ENCODE measurements around the gene HS3ST2. TPM values are rescaled to one million over a fixed set of nuclear protein-coding genes. Genes with fewer than 3 reads are reported as not detected.
A peak's percentile ranks its signal among the peaks of the same experiment; 100 is the strongest.

The HS3ST2 gene
- total RNA-seq, 1 experiment from 2014 or later = not detected

GRCh38 chr16:22887445-22887844 is 73.5 kb downstream of the HS3ST2 start:
- no peak for TF ChIP-seq CTCF (IDR thresholded peaks at IDR 0.05; ENCODE audit: unreplicated experiment)
- Mint-ChIP-seq H3K36me3 (ENCODE audit: insufficient read depth, unreplicated experiment) (no peaks in the 10 kb centered on the region), H3K27me3 (ENCODE audit: unreplicated experiment) (peaks cover 13% of the 10 kb centered on the region), H3K27ac (ENCODE audit: unreplicated experiment) (no peak overlapping the region), H3K9me3 (ENCODE audit: low read depth, unreplicated experiment) (no peaks in the 10 kb centered on the region), H3K4me1 (ENCODE audit: low read depth, unreplicated experiment) (peaks cover 12% of the 10 kb centered on the region), H3K4me3 (ENCODE audit: low read depth, unreplicated experiment) (no peak overlapping the region)
- intact Hi-C loops (cut with micrococcal nuclease; ENCODE audit: unreplicated experiment) = no loop called here
- BruUV-seq (replicated peaks) = no TSS peak
- CTCF ChIA-PET = no interaction called here
- no peak for DNase-seq

- TF ChIP-seq CTCF (IDR thresholded peaks at IDR 0.05; ENCODE audit: unreplicated experiment) = no peak
- DNase-seq = no peak
- CTCF ChIA-PET = no interaction called here
Measured at GRCh38 chr16:22888791-22889190, 74.8 kb downstream of the HS3ST2 start.

GRCh38 chr16:22890976-22891375 is 77.0 kb downstream of the HS3ST2 start:
- Mint-ChIP-seq H3K27me3 (ENCODE audit: unreplicated experiment) (peaks cover 22% of the 10 kb centered on the region), H3K4me3 (ENCODE audit: low read depth, unreplicated experiment) (no peak overlapping the region), H3K4me1 (ENCODE audit: low read depth, unreplicated experiment) (peaks cover 12% of the 10 kb centered on the region), H3K27ac (ENCODE audit: unreplicated experiment) (no peak overlapping the region), H3K36me3 (ENCODE audit: insufficient read depth, unreplicated experiment) (no peaks in the 10 kb centered on the region), H3K9me3 (ENCODE audit: low read depth, unreplicated experiment) (no peaks in the 10 kb centered on the region)
- BruUV-seq (replicated peaks) = no TSS peak
- intact Hi-C loops (cut with micrococcal nuclease; ENCODE audit: unreplicated experiment) = no loop called here
- DNase-seq = peak; percentile 32
- TF ChIP-seq CTCF (IDR thresholded peaks at IDR 0.05; ENCODE audit: unreplicated experiment) = no peak
- CTCF ChIA-PET = interaction anchor here (1.1 to 1.7 kb wide), 2 partner anchors 11 to 125 kb away, joined by 3 to 4 read pairs; no protein-coding TSS in a partner anchor

More at GRCh38 chr16:22888791-22889190, 74.8 kb downstream of the HS3ST2 start:
- intact Hi-C loops (cut with micrococcal nuclease; ENCODE audit: unreplicated experiment) = no loop called here
- BruUV-seq (replicated peaks) = no TSS peak
- peaks cover 12% of the 10 kb centered on the region for H3K4me1 Mint-ChIP-seq (ENCODE audit: low read depth, unreplicated experiment)
- H3K4me3 Mint-ChIP-seq (ENCODE audit: low read depth, unreplicated experiment) = no peak overlapping the region
- H3K36me3 Mint-ChIP-seq (ENCODE audit: insufficient read depth, unreplicated experiment) = no peaks in the 10 kb centered on the region
- H3K9me3 Mint-ChIP-seq (ENCODE audit: low read depth, unreplicated experiment) = no peaks in the 10 kb centered on the region
- H3K27ac Mint-ChIP-seq (ENCODE audit: unreplicated experiment) = no peak overlapping the region
- peaks cover 14% of the 10 kb centered on the region for H3K27me3 Mint-ChIP-seq (ENCODE audit: unreplicated experiment)

- TF ChIP-seq CTCF (IDR thresholded peaks at IDR 0.05; ENCODE audit: unreplicated experiment) = no peak
- H3K4me1 Mint-ChIP-seq (ENCODE audit: low read depth, unreplicated experiment) = no peaks in the 10 kb centered on the region
- H3K27me3 Mint-ChIP-seq (ENCODE audit: unreplicated experiment) = peaks cover 9% of the 10 kb centered on the region
- CTCF ChIA-PET = no interaction called here
- no peak overlapping the region for H3K4me3 Mint-ChIP-seq (ENCODE audit: low read depth, unreplicated experiment)
- H3K9me3 Mint-ChIP-seq (ENCODE audit: low read depth, unreplicated experiment) = no peaks in the 10 kb centered on the region
- DNase-seq = no peak
- no TSS peak for BruUV-seq (replicated peaks)
- intact Hi-C loops (cut with micrococcal nuclease; ENCODE audit: unreplicated experiment) = loop anchor here (5.0 kb wide), 2 partner anchors 80 to 535 kb away; no protein-coding TSS in a partner anchor
- no peak overlapping the region for H3K27ac Mint-ChIP-seq (ENCODE audit: unreplicated experiment)
- no peaks in the 10 kb centered on the region for H3K36me3 Mint-ChIP-seq (ENCODE audit: insufficient read depth, unreplicated experiment)
Measured at GRCh38 chr16:22897184-22897583, 83.2 kb downstream of the HS3ST2 start.
